C1 segment of cervical spinal cord (tissue), 14 donors: ENCODE data around the gene TRIM62.
"Not testable (repeated sequence)": the region's sequence is repeated elsewhere in the genome, so short reads cannot be mapped to it uniquely, and the experiment has no call there.

Experiments
- DNase-seq, 14 donors: peaks; one replicate each; lab custom pipeline; 2025; lab: John Stamatoyannopoulos, UW

The TRIM62 gene

DNA sequence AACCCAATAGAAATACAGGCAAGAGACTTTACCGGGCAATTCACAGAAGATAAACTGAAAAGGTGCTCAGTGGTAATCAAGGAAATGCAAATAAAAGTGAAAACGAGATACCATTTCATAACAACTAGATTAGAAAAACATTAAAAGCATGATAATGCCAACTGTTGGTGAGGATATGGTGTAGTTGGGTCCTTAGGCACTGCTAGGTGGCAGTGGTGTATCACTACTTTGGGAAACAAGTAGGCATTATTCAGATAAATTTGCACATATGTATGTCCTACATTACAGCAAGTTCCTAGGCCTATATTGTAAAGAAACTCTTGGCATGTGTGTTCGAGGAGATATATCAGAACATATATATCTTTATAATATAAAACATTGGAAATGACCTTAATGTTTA, 69.9 kb downstream of the TRIM62 start:
- DNase-seq, result no peak

DNA sequence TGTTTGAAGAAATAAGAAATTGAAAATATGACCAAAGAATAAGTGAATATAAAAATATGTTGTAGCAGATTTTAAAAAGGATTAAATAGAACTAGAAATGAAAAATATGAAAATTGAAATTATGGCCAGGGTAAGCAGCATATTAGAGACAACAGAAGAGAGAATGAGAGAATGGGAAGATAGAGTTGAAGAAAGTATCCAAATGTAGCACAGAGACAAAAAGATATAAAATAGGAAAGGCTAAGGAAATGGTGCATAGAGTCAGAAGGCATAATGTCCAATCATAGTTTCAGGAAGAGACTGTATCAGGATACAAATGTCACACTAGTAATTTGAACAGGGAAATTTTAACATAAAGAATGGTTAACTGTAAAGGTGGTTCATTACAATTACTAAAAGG, 71.4 kb downstream of the TRIM62 start:
- no peak for DNase-seq

DNA sequence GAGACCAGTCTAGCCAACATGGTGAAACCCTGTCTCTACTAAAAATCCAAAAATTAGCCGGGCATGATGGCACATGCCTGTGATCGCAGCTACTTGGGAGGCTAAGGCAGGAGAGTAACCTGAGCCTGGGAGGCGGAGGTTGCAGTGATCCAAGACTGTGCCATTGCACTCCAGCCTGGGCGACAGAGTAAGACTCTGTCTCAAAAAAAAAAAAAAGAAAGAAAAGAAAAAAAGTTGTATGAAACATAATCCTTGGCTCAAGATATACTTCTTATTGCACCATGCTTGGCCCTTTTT, 81.8 kb downstream of the TRIM62 start:
- not testable (repeated sequence) for DNase-seq

DNA sequence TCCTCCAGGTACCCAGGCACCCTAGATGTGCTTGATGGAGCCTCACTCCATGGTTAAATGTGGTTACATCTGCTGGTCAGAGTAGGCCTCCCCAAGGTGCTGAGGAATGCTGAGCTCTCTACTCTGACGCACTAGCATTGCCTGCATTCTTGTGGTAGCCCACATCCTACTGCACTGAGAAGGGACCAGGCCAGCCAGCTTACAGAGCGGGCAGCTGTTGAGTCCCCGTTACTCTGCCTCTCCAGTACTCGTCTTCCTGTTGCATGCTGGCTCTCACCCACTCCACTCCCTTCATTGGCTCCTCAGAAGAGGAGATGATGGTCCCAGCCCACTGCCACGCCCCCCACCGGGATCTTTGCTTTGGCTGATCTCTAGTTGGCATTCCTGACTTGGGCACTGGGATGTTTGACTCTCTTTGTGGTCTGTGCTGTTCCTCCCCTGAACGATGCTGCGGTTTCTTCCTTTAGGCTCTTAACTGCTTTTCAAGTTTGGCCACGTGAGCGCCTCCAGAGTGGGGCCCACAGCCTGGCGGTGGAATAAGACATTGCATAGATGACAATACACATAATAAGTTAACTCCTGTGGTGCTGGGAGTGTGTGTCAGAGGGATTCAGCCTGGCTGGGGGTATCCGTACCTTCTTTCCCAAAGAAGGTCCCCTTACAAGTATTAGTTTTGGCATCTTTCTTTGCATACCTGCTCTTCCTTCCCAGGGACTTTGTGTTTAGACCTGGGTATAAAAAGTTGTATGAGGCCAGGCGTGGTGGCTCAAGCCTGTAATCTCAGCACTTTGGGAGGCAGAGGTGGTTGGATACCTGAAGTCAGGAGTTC, 82.3 kb downstream of the TRIM62 start:
- no peak for DNase-seq

DNA sequence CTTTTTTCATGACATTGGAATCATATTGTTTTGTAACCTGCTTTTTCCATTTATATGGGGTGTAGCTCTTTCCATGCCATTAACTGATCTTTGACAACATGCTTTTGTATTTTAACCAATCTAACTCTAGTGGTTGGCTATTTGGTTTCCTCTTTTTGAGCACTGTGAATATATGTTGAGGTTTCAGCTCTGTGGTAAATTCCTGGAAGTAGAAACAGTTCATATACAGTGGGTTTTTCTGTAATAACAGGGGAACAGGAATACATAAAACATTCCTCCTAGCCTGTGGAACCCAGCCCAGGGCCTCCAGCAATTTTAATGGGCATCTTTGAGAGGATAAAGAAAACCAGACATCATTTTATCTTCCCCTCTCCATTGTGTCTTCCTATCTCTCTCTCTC, 83.5 kb downstream of the TRIM62 start:
- DNase-seq, result no peak

DNA sequence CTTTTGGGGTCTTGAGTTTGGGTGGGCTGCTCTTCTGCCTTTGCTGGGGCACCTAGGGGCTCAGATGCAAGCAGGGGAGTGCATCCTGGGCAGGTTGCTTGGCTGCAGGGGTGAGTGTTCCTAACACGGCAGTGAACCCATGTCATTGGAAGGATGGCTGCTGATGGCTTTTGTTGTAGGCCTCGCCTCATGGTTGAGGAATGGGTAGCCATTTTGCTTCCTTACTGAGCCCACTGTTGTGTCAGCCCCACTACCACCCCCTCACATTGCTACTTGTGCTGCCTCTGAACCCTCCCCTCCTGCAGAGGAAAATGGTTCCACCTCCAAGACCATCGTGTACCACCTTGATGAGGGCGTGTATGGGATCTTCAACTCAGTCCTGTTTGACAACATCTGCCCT, 84.1 kb downstream of the TRIM62 start:
- no peak for DNase-seq

DNA sequence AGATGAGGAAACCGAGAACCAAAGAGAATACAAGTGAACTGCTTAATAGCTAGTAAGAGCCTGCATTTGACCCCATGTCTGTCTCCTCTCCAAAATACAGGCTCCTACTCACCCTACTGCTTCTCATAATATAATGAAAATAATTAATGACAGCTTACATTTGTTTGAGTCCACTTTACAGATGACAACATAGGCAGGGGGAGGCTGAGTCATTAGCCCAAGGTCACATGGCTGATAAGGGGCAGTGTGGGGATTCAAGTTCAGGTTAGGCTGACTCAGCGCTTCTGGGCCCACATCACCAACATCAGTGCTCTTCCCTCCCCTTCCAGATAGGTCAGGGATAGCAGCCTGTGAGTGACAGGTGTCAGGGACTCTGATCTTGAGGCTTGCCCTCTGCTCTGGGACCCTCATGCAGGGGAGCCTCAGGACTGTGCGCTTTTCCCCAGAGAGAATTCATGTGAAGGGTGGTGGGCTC, 84.7 kb downstream of the TRIM62 start:
- no peak for DNase-seq

DNA sequence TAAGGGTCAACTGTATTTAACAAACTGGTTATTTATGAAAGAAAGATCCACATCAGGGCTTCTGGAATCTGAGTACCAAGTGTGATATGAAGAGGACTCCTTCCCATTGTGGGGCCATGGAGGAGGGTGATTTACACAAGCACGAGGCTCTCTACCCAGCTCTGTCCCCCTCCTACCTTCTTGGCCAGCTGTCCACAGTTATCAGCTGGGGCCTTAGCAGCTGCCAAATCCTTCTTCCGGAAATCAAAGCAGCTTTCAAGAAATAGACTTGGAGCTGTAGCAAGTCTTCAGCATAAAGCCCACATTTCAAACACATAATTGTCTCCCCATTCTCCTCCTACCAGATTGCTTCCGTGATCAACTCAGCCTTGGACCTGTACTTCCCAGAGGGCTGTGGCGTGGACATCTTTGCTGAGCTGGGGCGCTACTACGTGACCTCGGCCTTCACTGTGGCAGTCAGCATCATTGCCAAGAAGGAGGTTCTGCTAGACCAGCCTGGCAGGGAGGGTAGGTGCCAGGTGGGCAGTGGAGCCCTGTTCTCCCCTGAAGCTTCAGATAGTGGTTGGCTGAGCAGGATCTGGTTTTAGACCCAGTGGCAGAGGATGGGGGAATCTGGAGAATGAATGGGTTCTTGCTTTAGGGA, 85.4 kb downstream of the TRIM62 start:
- no peak for DNase-seq
